Stimulated activated CD4-positive, alpha-beta T cell treated with anti-CD3 and anti-CD28 coated beads, Interleukin-4, amount 100 ng/mL, for 1 hour (primary cell): Measurements from ENCODE around the gene C5orf24.
A peak's percentile ranks its signal among the peaks of the same experiment; 100 is the strongest.
"Not testable (repeated sequence)": the region's sequence is repeated elsewhere in the genome, so short reads cannot be mapped to it uniquely, and the experiment has no call there.

Source experiments
- DNase-seq: peaks from one replicate; pipeline ENCODE4 v3.0.0-alpha.2; 2020

C5orf24 gene

GRCh38 chr5:134845852-134846640 is at the start of gene C5orf24:
Gene C5orf24 (plus strand): TSS chr5:134845968. CDS start chr5:134854901, 8,933 bp downstream.
- peak; percentile 90 for DNase-seq

DNA sequence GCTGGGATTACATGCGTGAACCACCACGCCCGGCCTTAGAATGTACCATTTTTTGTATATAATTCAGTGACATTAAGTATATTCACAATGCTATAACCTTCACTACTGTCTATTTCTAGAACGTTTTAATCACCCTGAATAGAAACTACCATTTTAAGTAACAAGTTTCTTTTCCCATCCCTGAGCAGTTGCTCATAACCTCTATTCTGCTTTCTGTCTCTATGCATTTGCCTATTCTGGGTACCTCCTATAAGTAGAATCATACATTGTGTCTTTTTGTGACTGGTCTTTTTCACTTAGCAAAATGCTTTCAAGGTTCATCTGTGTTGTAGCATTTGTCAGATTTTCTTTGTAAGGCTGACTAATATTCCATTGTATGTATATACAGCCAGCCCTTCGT is 47.3 kb upstream of the C5orf24 start:
- DNase-seq: no peak

DNA sequence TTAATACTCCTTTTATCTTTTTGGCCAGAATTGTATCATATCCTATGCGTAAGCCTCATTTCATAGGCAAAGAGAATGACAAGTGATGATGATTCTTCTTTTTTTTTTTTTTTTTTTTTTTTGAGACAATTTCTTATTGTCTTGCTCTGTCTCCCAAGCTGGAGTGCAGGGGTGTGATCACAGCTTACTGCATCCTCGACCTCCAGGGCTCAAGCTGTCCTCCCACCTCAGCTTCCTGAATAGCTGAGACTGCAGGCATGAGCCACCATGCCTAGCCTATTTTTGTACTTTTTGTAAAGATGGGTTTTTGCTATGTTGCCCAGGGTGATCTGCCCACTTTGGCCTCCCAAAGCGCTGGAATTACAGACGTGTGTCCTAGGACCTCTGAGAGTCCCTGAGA is 41.9 kb upstream of the C5orf24 start:
- DNase-seq: no peak

- DNase-seq: no peak
Measured at GRCh38 chr5:134813407-134813806, 32.4 kb upstream of the C5orf24 start.

- no peak for DNase-seq
Measured at GRCh38 chr5:134813827-134814226, 31.9 kb upstream of the C5orf24 start.

- no peak for DNase-seq
Measured at GRCh38 chr5:134817006-134817405, 28.8 kb upstream of the C5orf24 start.

DNA sequence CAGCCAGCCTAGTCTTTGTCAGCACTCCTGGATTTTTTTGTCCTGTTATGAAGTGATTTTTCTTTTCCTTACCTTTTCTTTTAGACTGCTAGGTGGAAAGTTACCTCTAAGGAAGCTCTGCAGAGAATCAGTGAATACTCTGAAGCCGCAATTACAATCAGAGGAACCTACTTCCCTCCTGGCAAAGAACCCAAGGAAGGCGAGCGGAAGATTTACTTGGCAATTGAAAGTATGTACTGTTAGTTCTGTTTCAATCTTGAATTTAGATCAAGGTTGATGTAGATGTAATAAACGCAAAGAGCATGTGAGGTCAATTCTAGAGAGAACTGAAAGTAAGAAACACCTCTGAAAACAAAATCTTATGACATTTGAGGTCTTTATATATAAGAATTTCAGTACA is 27.0 kb upstream of the C5orf24 start:
- DNase-seq: no peak

DNA sequence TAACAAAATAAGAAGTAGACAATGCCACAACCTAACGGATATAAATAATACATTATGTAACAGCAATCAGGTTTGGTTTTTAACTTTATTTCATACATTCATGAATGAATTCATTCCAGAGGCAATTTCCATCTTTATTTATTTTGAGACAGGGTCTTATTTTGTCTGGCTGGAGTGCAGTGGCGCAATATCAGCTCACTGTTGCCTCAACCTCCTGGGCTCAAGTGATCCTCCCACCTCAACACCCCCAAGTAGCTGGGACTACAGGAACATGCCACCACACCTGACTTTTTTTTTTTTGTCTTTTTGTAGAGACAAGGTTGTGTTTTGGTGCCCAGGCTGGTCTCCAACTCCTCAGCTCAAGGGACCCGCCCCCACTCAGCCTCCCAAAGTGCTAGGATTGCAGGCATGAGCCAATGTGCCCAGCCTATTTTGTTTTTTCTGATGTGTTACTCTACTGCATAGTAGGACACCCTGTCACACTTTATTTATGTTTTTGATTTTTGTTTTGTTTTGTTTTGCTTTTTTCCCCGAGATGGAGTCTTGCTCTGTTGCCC is 26.3 kb upstream of the C5orf24 start:
- no peak for DNase-seq

GRCh38 chr5:134821841-134822240 is 23.9 kb upstream of the C5orf24 start:
- no peak for DNase-seq

DNA sequence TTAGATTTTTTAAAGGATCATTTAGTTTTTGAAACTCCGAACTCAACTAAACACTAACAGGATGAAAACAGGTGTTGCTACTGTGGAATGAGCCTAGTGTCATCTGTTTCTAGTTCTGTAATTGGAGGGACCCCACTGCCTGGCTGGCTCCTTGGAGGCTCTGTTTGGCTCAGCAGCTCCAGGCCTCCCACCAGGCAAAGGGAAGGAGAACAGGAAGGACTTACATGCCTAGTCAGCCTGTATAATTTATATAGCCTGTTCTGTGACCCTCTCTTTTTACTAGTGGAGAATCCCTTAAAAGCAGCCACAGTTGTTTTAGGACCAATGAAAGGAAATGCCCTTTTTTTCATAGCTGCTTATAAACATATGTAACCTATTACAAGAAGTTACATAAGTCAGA is 21.1 kb upstream of the C5orf24 start:
- no peak for DNase-seq

DNA sequence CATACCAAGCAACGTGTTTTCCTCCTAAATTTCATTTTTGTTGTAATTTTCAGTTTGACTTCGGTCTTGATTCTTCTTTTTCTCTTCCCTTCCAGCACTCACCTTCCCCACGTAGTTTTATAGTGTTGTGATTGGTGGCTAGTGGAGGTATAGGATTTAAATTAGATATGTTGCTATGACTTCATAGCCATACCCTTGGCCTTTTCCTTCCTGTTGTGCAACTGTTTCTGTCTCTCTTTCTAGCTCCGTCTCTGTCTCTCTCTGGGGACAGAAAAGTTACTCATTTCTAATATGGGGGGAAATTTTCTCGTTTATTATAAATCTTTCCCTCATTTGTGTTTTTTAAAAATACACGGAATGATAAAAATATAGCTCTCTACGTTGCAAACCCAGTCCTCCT is 20.6 kb upstream of the C5orf24 start:
- DNase-seq: no peak

DNA sequence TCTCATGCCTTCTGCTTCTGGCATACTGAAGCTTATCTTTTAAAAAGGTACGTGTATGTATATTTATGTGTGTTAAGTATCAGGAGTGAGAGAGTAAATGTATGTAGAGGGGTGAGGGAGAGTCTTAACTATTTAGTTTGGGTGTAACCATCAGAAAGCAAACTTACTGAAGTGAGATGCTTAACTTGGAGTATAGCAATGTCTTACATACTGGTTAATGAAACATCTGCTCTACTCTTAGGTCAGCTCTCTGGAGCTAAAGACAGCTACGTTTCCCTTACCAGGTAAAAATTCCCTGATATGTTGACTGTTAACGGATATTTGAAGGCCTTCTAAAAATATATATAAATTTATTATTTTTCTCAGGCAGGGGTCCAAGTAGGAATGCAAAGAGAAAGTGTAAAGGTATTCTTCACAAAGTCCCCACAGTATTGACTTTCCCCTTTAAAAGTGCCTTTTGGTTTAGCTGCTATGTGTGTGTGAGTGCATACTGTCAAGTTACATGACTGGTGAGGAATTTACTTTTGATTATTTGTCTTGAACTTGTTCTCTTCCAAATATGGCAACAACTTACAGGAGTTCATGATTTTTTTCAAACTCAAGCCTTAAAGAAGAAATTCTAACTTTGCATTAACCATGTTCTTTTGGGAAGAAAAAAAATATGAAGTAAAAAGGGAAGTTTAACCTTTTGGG is 12.3 kb upstream of the C5orf24 start:
- DNase-seq: no peak

- no peak for DNase-seq
Measured at GRCh38 chr5:134835623-134836022, 10.1 kb upstream of the C5orf24 start.

DNA sequence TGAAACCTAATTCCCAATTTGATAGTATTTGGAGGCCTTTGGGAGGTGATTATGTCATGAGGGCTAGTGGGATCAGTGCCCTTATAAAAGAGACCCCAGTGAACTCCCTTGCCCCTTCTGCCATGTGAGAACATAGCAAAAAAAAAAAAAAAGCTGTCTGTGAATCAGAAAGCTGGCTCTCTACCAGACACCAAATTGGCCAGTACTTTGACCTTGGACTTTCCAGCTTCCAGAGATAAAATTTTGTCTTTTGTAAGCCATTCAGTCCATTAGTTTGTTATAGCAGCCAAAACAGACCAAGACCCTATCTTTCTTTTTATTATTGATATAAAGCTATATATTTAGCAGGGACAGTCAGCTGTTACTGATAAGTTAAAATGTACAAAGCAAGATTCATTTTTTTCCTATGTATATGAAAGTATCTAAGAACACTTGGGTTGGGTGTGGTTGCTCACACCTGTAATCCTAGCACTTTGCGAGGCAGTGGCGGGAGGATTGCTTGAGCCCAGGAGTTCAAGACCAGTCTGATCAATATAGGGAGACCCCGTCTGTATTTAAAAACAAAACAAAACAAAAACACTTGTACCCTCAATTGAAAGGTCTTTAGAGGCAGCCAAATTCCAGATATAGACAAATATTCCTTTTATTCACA is 8.1 kb upstream of the C5orf24 start:
- DNase-seq: no peak

DNA sequence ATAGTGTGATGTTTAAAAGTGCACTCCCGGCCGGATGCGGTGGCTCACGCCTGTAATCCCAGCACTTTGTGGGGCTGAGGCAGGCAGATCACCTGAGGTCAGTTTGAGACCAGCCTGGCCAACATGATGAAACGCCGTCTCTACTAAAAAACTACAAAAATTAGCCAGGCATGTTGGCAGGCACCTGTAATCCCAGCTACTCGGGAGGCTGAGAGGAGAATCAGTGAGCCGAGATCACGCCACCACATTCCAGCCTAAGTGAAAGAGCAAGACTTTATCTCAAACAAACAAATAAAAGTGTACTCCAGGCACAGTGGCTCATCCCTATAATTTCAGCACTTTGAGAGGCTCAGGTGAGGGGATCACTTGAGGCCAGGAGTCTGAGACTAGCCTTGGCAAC is 7.4 kb upstream of the C5orf24 start:
- DNase-seq: not testable (repeated sequence)

DNA sequence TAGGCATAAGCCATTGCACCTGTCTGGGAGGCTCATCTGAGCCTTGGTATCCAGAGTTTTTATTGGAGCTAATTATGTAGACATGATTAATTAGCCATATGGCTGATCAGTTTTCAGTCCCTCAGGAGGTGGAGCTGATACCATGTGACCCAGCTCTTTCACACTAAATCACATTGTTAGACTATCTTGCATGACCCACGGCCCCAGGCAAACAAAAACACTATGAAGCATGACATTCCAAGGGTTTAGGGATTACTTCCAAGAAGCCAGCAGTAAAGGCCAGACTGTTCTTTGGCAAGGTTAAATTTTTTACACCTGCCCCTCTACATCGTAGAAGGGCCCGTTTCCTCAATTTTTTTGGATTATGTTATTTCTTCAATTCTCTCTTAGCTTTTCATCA is 5.0 kb upstream of the C5orf24 start:
- DNase-seq: no peak

- no peak for DNase-seq
Measured at GRCh38 chr5:134844252-134844651, 1.5 kb upstream of the C5orf24 start.

DNA sequence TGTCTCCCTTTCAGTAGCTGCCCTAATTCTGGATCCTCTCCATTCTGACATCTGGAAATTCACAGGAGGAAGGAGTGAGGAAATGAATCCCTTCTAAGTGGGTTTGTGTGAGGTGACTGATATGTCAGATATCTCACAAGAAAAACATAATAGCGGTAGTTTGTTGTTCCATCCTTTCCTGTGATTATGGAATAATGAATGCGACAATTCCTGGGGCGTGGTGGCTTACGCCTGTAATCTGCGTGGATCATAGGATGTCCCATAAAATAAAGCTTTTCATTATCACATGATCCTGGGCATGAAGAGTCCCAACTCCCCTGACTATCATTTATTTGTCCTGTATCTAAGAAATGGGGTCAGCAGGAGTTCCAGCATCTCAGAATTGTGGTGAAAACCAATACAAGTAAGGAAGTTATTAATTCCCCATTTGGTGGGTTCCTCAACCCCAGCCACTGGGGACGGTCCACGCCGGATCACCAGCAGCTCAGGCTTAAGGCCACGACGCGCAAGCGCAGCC is 375 bp upstream of the C5orf24 start:
- no peak for DNase-seq

GRCh38 chr5:134846641-134846960 is 833 bp downstream of the C5orf24 start:
- DNase-seq: no peak

- not testable (repeated sequence) for DNase-seq
Measured at GRCh38 chr5:134849434-134849933, 3.7 kb downstream of the C5orf24 start.

- DNase-seq: no peak
Measured at GRCh38 chr5:134851307-134851923, 5.6 kb downstream of the C5orf24 start.

- not testable (repeated sequence) for DNase-seq
Measured at GRCh38 chr5:134856465-134856864, 10.7 kb downstream of the C5orf24 start.

GRCh38 chr5:134857401-134857800 is 11.6 kb downstream of the C5orf24 start:
- no peak for DNase-seq
